Measurements from ENCODE around the gene FOXN3.

DNA sequence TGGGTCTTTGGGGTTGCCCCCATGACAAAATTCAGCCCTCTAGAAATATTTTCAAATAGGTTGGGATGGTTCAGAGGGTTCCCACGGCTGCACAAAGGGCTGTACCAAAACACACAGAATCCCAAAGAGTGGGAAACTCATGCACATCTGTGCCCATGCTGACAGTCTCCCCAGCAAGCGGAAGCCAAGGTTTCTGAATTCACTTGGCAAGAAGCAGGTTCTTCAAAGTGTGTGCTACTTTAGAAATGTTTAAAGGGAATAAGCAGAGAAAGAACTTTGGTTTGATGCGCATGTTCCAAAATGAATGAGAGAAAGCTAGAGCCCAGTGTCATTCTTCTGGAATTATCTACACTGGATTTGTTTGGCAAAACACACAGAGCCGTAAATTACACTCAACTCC lies 46.7 kb downstream of the FOXN3 start:
- TF ChIP-seq, protein P1, sequence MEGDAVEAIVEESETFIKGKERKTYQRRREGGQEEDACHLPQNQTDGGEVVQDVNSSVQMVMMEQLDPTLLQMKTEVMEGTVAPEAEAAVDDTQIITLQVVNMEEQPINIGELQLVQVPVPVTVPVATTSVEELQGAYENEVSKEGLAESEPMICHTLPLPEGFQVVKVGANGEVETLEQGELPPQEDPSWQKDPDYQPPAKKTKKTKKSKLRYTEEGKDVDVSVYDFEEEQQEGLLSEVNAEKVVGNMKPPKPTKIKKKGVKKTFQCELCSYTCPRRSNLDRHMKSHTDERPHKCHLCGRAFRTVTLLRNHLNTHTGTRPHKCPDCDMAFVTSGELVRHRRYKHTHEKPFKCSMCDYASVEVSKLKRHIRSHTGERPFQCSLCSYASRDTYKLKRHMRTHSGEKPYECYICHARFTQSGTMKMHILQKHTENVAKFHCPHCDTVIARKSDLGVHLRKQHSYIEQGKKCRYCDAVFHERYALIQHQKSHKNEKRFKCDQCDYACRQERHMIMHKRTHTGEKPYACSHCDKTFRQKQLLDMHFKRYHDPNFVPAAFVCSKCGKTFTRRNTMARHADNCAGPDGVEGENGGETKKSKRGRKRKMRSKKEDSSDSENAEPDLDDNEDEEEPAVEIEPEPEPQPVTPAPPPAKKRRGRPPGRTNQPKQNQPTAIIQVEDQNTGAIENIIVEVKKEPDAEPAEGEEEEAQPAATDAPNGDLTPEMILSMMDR (IDR thresholded peaks at IDR 0.05): no peak
- no peak for TF ChIP-seq ZFX (IDR thresholded peaks at IDR 0.05; ENCODE audit: borderline replicate concordance)

All from 22Rv1 (cell line).